Pons (tissue), 1 donor: ENCODE data around the gene RNF144B.
"Not testable (repeated sequence)": the region's sequence is repeated elsewhere in the genome, so short reads cannot be mapped to it uniquely, and the experiment has no call there.

Experiments used
- DNase-seq: peaks from one replicate; pipeline ENCODE4 v3.0.0-alpha.2; 2016; ENCODE audit warnings: low spot score

Gene RNF144B

DNA sequence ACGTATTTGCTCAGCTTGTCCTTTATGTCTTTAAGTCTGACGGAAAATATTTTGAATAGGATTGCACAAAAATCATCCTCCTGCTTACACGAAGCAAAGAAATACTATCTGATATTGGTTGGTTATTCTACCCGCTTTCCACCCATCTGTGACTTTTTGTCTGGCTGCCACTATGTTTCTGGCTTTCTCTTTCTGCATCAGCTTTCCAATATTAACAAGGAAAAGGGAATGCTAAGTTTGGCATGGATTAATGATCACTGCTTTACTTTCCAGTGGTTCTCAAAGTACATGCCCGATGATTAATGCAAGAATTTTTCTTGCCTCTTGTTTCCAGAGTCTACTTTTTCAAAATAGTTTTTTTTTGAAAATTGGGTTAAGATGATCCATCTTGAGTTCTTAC, 57.0 kb downstream of the RNF144B start:
- no peak for DNase-seq

DNA sequence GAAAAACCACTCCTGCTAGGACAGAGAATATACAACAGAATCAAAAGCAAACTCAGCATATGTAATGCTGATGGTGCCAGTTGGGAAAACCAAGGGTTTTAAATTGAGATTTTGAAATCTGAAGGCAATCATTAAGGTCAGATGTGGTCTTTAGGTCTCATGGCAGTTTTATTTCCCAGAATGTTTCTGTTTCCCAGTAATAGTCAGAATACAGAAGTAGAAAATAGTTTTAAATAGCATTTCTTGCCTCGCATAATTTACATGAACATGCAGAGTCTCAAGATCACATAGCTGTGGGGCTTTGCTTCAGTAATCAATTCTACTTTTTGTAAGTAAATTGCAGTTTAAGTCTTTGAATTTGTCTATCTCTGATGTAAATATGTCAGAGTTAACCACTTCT, 58.1 kb downstream of the RNF144B start:
- no peak for DNase-seq

GRCh38 chr6:18446771-18447170, 59.6 kb downstream of the RNF144B start:
- DNase-seq: no peak

- no peak for DNase-seq
Observed at GRCh38 chr6:18447552-18447951, 60.4 kb downstream of the RNF144B start.

DNA sequence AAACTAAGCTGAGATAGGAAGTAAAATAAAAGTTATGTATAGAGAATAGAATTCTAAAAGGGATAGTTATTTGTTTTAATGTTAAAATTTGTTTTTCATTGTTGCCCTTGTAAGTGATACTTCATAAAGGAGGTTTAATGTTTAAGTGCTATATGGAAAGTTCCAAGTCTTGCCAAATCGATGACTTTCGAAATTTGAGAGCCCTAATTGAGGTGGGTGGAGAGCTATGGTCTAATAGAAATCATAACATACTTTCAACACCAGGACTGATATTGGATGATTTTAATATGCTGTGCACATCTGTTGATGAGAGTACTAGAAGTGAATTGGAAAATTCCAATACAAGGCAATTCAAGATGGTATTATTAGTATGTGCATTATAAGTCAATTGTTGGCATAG, 64.6 kb downstream of the RNF144B start:
- no peak for DNase-seq

- no peak for DNase-seq
Observed at GRCh38 chr6:18454446-18454845, 67.3 kb downstream of the RNF144B start.

- DNase-seq: no peak
Observed at GRCh38 chr6:18457065-18457737, 70.1 kb downstream of the RNF144B start.

DNA sequence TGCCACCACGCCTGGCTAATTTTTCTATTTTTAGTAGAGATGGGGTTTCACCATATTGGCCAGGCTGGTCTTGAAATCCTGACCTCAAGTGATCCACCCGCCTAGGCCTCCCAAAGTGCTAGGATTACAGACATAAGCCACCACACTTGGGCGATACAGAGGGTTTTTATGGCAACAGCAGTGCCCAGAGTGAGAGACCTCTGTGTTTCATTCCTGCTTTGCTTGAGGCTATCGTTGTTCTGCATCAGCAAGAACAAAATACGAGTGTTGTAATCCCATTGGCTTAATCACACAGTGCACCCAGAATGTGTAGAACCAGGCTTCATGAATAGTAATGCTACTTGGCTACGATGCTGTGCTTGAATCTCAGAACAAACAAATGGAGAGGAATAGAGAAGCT, 70.9 kb downstream of the RNF144B start:
- DNase-seq: not testable (repeated sequence)

DNA sequence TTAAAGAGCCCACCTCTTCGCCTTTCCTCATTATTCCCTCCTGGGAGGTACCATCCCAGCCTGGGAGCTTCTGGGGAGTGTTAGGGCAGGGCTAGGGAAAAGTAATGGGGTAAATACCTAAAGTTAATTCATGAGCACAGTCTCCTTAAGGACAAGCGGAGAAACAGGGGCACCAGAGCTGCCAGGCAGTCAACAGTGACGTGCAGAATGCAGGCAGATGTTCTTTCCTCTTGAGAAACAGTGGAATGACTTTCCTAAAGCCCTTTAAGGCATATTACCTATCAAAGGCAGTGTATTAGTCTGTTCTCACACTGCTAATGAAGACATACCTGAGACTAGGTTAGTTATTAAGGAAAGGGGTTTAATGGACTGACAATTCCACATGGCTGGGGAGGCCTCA, 76.3 kb downstream of the RNF144B start:
- DNase-seq: no peak

- DNase-seq: no peak
Observed at GRCh38 chr6:18464176-18464575, 77.0 kb downstream of the RNF144B start.

- no peak for DNase-seq
Observed at GRCh38 chr6:18465410-18466154, 78.4 kb downstream of the RNF144B start.

- DNase-seq: no peak
Observed at GRCh38 chr6:18467741-18468502, 80.8 kb downstream of the RNF144B start.

- no peak for DNase-seq
Observed at GRCh38 chr6:18468503-18468843, 81.3 kb downstream of the RNF144B start.

GRCh38 chr6:18469536-18469935, 82.4 kb downstream of the RNF144B start:
- DNase-seq: peak; percentile 21

- no peak for DNase-seq
Observed at GRCh38 chr6:18471232-18471964, 84.2 kb downstream of the RNF144B start.

GRCh38 chr6:18472941-18473340, 85.8 kb downstream of the RNF144B start:
- no peak for DNase-seq

DNA sequence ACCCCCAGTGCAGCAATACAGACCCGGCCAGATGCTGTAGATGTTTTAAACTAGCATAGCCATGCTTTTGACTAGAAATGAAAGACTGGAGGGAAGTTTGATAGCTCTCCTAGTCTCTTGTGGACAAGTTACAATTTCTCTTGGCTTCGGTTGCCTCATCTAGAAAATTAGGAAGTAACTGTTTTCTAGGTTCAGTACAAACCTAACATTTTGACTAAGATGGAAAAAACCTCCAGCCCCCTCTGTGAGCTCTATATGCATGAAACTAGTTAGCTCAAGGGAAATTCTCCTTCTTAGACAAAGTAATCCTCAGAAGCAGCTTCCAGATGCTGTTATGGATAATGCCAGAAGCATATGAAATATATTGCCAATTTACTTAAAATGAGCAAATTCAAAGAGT, 86.6 kb downstream of the RNF144B start:
- DNase-seq: no peak

GRCh38 chr6:18477301-18477941, 90.3 kb downstream of the RNF144B start:
- DNase-seq: peak; percentile 78

- no peak for DNase-seq
Observed at GRCh38 chr6:18478610-18479009, 91.5 kb downstream of the RNF144B start.

GRCh38 chr6:18481870-18482269, 94.7 kb downstream of the RNF144B start:
- DNase-seq: no peak

- DNase-seq: no peak
Observed at GRCh38 chr6:18485660-18486435, 98.7 kb downstream of the RNF144B start.
